Iris pigment epithelial cell (primary cell): ENCODE data around the gene RNF223.

ENCODE experiments used
- DNase-seq: peaks from one replicate; pipeline ENCODE4 v3.0.0-alpha.2; 2011; ENCODE audit warnings: low read depth

The RNF223 gene

GRCh38 chr1:1026599-1027413 is 47.3 kb downstream of the RNF223 start:
- no peak for DNase-seq

DNA sequence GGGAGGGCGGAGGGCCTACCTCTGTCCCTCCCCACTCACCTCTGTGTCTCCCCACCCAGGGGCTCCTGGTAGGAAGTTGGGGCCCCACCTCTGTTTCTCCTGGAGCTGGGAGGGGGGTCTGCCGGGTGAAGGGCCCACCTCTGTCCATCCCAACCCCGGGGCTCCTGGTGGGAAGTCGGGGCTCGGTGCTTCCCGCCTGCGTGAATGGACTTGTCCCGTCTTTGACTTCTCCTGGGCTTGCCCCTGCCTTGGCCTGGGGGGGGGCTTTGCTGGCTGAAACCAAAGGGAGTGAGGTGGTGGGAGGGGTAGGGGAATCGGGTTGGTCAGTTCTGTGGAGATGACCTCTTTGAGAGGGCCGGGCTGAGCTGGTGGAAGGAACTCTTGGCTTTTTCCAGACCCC is 48.4 kb downstream of the RNF223 start:
- DNase-seq, result no peak

DNA sequence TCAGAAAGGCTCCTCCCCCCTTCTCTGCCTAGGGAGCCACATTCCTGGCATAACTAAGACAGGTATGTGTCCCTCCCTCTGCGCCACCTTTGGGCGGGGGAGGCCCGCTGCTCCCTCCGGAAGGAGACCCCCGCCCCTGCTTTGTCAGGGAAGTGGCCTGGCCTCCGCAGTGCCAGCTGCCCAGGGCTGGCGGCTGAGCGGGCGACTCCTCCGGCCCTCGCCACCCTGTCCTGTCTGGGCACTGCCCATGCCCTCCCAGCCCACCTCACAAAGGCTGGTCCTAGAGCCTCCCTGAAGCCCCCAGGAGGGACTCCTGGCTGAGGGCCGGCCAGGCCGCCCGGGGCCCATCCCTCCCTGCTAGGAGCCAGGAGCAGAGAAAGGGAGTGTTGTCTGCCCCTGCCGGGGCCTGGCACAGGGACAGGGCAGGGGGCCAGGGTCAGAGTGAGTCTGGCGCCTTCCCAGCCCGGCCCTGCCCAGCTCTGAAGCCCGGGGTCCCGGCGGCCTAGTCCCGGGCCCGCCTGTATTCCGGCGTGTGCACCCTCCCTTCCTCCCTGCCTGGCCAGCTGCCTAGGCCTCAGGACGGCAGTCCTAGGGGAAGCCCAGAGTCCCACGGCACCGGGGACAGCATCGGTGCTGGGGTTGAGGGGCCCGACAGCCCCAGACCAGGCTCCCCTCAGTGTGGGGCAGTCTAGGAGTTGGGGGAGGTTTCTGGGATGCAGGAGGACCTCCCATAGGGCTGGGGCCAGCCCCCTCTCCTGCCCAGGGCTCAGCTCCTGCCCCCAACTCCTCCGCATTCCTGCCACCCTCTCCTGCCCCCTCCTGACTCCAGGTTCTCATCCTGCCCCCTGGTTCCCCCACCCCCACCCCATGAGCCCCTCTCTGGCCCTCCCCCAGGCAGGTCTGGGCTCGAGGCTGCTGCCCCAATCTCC is 49.1 kb downstream of the RNF223 start:
- DNase-seq, result peak; percentile 33

DNA sequence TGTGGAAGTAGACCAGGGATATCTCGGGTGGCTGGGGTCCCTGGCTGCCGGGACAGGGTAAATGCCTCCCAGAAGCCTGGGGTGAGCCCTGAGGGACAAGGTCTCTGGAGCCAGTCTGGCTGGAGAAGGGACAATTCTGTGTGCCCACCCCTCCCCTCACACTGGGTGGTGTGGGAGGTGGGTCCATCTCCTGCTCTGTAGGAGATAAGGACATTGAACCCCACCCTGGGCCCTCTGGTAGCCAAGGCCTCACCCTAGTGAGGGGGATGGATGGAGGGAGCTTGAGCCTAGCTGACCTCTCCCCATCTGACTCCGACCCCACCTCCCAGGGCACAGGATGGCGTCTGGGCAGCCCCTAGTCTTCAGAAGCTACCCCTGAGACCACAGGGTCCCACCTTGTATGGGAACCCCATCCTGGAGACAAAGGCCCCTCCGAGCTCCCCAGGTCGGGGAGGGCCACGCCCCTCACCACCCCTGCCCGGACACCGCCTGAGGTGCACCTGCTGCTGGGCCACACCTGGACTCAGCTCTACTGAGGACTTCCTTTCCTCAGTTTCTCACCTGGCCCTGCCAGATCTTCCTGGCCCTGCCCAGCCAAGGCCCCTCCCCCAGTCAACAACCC is 49.8 kb downstream of the RNF223 start:
- DNase-seq, result no peak

GRCh38 chr1:1023700-1024099 is 50.4 kb downstream of the RNF223 start:
- no peak for DNase-seq

DNA sequence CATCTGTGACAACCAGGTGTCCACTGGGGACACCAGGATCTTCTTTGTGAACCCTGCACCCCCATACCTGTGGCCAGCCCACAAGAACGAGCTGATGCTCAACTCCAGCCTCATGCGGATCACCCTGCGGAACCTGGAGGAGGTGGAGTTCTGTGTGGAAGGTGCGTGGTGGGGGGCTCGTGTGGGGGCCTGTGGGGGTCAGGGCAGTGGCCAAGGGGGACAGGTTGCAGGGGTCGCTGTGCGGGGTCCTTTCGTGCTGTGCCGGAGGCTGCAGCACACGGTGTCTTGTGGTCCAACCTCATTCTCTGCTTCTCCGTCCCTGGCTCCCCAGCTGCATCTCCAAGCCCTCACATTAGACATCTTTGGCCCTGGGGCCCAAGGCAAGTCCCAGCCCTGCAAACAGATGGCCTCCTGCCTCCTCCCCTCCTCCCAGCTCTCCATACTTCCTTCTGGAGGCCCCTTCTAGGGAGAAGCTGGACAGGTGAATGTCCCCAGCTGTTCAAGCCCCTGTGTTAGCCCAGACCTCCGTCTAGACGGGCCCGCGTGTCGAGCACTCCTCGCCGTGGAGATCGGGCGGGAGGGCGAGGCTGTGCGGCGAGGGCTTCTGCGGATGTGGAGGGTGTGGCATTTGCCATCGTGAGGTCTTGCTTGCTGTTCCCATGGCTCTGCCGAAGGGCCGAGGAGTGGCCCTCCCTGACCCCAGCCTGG is 51.6 kb downstream of the RNF223 start:
- no peak for DNase-seq

GRCh38 chr1:1021920-1022259 is 52.2 kb downstream of the RNF223 start:
- DNase-seq, result peak; percentile 82

DNA sequence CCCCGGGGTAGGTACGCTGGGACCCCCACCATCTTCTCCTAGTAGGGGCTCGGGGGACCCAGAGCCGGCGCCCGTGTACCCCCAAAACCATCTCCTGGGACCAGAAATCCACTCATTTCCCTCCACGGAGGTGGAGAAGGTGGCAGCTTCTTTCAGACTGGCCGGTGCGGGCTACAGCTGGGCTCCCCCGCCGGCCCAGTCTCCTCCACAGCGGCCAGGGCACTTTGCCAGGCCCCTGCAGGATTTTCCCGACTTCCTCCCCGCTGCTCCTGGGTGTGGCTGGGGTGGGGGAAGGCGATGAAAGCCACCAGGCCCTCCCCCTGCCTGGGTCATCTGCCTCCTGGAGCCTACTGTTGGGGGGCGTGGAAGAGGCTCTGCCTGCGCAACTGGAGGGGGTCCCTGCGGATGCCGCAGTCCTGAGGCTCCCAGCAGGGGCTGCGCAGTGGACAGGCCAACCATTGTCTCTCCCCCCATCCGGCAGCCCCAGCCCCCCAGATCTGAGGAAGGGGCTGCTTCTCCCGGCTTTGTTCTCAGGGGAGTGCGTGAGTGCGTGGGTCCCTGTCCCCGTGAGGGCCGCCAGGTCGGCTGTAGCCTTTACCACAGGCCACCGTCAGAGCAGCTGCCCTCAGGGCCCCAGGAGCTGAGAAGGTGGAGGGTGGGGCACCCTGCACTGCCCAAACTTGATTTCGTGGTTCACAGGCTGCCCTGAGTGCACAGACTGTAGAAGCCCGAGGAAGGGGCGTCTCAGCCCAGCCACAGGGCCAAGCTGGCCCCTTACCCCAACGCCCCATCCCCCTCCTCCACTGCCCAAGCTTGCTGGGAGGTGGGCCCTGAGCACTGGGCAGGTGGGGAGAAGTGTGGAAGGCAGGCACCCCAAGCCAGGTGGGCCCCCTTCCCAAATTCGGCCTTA is 52.8 kb downstream of the RNF223 start:
- DNase-seq, result peak; percentile 75
